ENCODE results near the gene MAPK10. TPM values are rescaled to one million over a fixed set of nuclear protein-coding genes. Genes with fewer than 3 reads are reported as not detected.

MAPK10 gene
- total RNA-seq, 1 donor from 2014 or later = 3.4 TPM

DNA sequence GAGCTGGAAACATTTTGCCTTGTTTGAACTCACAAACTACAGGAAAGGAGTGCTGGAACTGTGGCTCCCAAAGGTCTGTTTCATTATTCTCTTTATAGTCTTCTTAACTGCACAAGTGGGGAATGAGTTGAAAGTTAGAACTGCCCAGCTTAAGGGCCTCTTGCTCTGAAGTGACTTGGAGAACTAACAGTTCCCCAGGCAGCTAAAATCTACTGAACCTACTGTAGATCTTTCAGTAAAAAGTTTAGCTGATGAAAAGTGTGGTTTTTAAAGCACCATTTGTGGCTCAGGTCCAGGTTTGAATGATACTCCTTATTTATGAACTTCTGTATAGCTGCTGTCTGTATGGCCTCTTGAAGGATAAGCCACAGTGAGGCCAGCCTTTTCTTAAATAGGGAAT, 353.8 kb downstream of the MAPK10 start:
- Histone ChIP-seq H3K4me3 (ENCODE audit: low read depth, low read length) (no peak overlapping the region), H3K27me3 (ENCODE audit: control insufficient read depth, insufficient read depth, low read length) (no peaks in the 10 kb centered on the region), H3K36me3 (ENCODE audit: control insufficient read depth, insufficient read depth, low read length) (no peaks in the 10 kb centered on the region)
- DNase-seq (ENCODE audit: low read depth) (no peak), FAIRE-seq (no peak)
- no peak for TF ChIP-seq CTCF (IDR thresholded peaks at IDR 0.05; ENCODE audit: insufficient read depth, low read length, severe bottlenecking)

DNA sequence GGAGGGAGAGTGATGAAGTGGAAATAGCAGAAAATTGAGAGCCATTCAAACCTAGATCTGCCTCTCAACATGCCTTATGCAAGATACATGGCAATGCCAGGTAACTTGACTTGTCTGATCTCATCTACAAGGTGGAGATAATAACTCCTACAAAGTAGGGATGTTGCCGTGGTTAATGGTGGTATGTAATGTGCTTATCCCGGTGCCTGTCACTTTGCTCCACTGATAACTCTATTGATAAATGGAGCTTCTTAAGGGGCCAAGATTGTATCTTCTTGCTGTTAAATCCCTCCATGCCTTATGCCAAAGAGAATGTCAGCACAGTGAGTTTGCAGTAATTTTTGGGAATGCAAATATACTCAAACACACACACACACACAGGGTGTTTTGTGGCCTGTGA, 355.8 kb downstream of the MAPK10 start:
- no peak for TF ChIP-seq CTCF (IDR thresholded peaks at IDR 0.05; ENCODE audit: insufficient read depth, low read length, severe bottlenecking)
- no peaks in the 10 kb centered on the region for H3K36me3 ChIP-seq (ENCODE audit: control insufficient read depth, insufficient read depth, low read length)
- H3K27me3 ChIP-seq (ENCODE audit: control insufficient read depth, insufficient read depth, low read length) = no peaks in the 10 kb centered on the region
- DNase-seq (ENCODE audit: low read depth) (no peak), FAIRE-seq (no peak)
- H3K4me3 ChIP-seq (ENCODE audit: low read depth, low read length) = no peak overlapping the region

DNA sequence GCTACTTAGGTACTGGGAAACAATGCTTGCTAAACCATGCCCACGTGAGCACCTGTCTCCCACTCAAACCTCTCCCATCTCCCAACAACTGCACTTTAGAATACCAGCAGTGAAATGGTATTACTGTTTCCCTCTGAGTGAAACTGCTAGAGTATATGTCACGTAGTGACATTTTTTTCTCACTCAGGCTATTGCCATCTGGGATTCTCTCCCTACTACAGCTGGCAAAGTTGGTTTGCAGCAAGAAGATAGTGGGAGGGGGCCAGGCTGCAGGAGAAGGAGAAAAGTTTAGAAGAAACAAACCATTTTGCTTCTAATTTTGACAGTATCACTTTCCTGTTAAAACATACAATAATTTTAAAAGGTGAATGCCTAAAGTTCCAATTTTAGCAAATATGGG, 358.3 kb downstream of the MAPK10 start:
- TF ChIP-seq CTCF (IDR thresholded peaks at IDR 0.05; ENCODE audit: insufficient read depth, low read length, severe bottlenecking) = no peak
- DNase-seq (ENCODE audit: low read depth) (no peak), FAIRE-seq (no peak)
- H3K4me3 ChIP-seq (ENCODE audit: low read depth, low read length) = no peak overlapping the region
- H3K36me3 ChIP-seq (ENCODE audit: control insufficient read depth, insufficient read depth, low read length) = no peaks in the 10 kb centered on the region
- no peaks in the 10 kb centered on the region for H3K27me3 ChIP-seq (ENCODE audit: control insufficient read depth, insufficient read depth, low read length)

DNA sequence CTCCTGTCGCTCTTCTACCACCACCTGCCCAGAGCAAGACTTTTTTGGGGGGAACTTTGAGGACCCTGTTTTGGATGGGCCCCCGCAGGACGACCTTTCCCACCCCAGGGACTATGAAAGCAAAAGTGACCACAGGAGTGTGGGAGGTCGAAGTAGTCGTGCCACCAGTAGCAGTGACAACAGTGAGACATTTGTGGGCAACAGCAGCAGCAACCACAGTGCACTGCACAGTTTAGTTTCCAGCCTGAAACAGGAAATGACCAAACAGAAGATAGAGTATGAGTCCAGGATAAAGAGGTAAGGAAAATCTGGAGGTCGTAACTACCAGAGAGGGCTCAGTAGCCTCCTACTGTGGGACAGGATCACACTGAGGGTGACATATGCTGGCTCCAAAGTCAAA, 364.5 kb downstream of the MAPK10 start:
- FAIRE-seq = no peak
- no peaks in the 10 kb centered on the region for H3K27me3 ChIP-seq (ENCODE audit: control insufficient read depth, insufficient read depth, low read length)
- H3K4me3 ChIP-seq (ENCODE audit: low read depth, low read length) = no peak overlapping the region
- DNase-seq (ENCODE audit: low read depth) = no peak
- H3K36me3 ChIP-seq (ENCODE audit: control insufficient read depth, insufficient read depth, low read length) = peaks cover 1% of the 10 kb centered on the region
- TF ChIP-seq CTCF (IDR thresholded peaks at IDR 0.05; ENCODE audit: insufficient read depth, low read length, severe bottlenecking) = no peak

- no peak for TF ChIP-seq CTCF (IDR thresholded peaks at IDR 0.05; ENCODE audit: insufficient read depth, low read length, severe bottlenecking)
- H3K4me3 ChIP-seq (ENCODE audit: low read depth, low read length) = no peak overlapping the region
- no peak for FAIRE-seq
Observed at GRCh38 chr4:85994576-85994975, 365.3 kb downstream of the MAPK10 start.

DNA sequence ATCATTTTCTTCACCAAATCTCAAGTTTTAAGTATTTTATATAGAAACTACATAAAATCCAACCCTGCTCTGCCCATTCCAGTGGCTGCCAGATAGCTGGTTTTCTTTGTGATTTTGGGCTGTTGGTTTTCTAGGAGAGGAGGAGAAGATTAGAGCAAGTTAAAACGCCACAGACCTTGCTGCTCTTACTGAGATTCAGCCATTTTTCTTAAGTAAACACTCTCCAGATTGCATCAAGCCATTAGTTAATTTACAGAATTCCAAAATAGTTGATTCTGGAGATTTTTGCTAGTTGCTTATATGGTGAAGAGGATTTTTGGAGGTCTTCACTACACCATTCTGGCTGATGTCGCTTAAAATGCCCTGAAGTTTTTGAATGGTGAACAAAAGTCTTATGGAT, 366.2 kb downstream of the MAPK10 start:
- TF ChIP-seq CTCF (IDR thresholded peaks at IDR 0.05; ENCODE audit: insufficient read depth, low read length, severe bottlenecking) = no peak
- Histone ChIP-seq H3K27me3 (ENCODE audit: control insufficient read depth, insufficient read depth, low read length) (no peaks in the 10 kb centered on the region), H3K4me3 (ENCODE audit: low read depth, low read length) (no peak overlapping the region), H3K36me3 (ENCODE audit: control insufficient read depth, insufficient read depth, low read length) (peaks cover 1% of the 10 kb centered on the region)
- FAIRE-seq (no peak), DNase-seq (ENCODE audit: low read depth) (no peak)

More at GRCh38 chr4:85994576-85994975, 365.3 kb downstream of the MAPK10 start:
- Histone ChIP-seq H3K36me3 (ENCODE audit: control insufficient read depth, insufficient read depth, low read length) (peaks cover 1% of the 10 kb centered on the region), H3K27me3 (ENCODE audit: control insufficient read depth, insufficient read depth, low read length) (no peaks in the 10 kb centered on the region)
- DNase-seq (ENCODE audit: low read depth) = no peak

Data from bronchial epithelial cell (primary cell).